Skin of body (tissue), 2 donors: ENCODE data around the gene SH2B2. TPM values are rescaled to one million over a fixed set of nuclear protein-coding genes. Genes with fewer than 3 reads are reported as not detected.
A peak's percentile ranks its signal among the peaks of the same experiment; 100 is the strongest.

Experiments used
- DNase-seq: peaks from one replicate; lab custom pipeline; 2025; lab: John Stamatoyannopoulos, UW
- total RNA-seq: library from RNA; depleted of rRNA; stranded (reverse); fragments of >200 nt; gene quantifications from one replicate; pipeline ENCODE4 v1.2.3, GENCODE V29; 2014

The SH2B2 gene
- total RNA-seq, 1 donor from 2014 or later = 2.0 TPM

DNA sequence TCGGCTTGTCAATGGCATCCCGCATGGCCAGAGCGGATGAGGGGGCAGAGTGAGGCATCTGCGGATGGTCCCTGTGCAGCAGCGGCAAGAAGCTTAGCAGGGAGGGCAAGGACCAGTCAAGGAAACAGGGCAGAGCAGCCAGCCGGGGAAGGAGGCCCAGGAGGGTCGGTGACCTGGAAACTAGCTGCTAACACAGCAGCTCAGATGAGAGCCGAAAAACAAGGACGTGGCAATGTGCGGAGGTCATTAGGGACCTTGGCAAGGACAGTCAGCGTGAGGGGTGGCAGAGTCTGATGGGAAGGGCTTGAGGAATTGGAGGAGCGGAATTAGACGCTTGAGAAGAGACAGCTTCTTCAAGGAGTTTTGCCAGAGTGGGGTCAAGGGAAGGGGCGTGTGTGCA, 20.1 kb upstream of the SH2B2 start:
- no peak for DNase-seq

DNA sequence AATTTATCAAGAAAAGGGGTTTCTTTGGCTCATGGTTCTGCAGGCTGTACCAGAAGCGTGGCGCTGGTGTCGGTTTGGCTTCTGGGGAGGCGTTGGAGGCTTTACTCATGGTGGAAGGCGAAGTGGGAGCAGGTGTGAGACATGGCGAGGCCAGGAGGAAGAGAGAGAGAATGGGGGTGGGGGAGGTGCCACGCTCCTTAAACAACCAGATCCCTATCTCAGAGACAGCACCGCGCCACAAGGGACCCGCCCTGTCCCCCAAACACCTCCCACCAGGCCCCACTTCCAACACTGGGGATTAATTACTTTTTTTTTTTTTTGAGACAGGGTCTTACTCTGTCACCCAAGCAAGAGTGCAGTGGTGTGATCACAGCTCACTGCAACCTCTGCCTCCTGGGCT, 18.0 kb upstream of the SH2B2 start:
- DNase-seq = no peak

DNA sequence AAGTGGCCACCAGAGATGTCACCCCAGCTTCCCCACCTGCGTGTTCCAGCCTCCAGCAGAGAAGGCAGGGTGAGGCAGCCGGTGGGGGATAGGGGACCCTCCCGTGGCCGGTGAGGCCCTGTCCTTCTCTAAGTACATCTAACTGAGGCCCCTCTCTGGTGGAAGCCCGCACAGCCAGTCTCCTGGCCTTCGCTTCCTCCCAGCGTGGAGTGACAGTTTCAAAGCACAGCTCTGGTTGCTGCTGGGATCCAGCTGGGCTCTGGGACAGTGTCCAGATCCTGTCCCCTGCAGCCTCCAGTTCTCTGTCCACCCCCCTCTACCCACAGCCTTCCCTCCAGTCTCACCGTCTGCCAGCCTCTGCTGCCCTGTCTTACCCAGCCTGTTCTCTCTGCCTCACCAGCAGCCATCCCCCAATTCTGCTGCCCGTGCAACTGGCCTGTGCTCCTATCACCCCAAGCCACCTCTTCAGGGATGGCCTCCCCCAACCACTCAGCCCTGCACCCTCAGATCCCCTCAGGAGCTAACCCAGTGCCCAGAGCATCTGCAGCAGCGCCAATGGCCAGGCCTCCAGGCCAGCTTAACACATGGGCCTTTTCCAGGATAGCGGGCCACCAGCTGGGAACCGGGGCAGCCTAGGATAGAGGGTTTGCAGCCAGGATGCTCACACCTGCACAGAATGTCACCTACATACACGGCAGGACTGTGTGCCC, 16.3 kb upstream of the SH2B2 start:
- DNase-seq = no peak

DNA sequence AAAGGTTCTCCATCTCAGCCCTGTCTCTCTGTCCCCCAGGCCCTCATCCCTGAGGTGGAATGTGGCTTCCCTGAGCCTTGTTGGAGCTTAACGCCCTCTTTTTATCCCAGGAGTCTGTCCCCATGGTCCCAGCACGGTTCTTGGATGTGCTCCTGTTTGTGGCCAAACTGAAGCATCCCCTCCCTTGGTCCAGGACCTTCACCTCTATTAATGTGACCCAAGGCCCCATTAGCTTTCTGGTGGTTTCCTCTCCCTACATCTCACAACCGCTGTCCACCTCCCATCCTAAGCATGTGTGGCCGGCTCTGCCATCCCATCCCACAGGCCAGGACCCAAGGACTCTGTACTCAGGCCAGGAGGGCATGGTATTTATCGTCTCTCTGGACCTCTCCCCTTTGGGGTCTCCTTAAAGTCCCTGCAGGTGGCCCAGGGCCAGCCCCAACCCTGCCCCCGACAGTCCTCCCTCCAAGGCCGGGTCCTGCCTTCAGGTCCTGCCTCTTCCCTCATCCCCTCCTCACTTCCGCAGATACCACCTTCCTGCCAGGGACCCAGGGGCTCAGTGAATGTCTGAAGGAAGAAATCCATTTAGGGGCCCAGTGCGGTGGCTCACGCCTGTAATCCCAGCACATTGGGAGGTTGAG, 15.4 kb upstream of the SH2B2 start:
- DNase-seq = no peak

DNA sequence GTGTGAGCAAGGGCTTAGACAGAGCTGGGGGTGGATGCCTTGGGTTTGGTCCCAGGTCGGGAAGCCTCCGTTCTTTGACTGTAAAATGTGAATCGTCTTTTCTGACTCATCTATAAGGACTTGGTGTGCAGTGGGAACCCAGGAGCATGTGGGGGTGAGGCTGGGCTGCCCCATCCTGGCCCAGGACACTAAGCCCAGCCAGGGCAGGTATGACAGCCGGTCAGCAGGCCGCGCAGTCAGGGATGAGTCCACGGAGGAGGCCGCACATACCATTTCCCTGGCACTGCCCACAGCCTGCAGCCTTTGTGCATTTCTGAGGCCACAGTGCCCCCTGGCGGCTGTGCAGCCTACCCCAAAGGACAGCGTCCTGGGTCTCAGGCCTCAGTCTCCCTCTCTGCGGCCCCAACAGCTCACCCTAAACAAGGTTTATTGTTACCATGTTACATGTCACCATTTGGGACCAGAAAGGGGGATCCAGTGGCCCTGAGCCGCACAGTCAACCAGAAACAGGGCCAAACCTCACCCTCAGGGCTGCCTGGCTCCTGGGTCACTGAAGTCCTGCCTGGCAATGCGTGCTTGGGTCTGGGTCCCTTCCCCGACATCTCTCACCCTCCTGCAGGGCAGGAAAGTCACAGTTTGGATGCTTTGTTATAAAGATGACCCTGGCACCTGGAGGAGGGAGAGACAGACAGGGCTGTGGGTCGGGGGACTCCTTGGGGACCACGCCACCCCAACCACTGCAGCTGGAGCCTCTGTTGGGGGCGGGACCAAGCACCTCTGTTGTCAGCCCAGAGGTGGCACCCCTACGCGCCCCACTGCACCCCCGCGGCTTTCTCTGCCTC, 14.4 kb upstream of the SH2B2 start:
- no peak for DNase-seq

DNA sequence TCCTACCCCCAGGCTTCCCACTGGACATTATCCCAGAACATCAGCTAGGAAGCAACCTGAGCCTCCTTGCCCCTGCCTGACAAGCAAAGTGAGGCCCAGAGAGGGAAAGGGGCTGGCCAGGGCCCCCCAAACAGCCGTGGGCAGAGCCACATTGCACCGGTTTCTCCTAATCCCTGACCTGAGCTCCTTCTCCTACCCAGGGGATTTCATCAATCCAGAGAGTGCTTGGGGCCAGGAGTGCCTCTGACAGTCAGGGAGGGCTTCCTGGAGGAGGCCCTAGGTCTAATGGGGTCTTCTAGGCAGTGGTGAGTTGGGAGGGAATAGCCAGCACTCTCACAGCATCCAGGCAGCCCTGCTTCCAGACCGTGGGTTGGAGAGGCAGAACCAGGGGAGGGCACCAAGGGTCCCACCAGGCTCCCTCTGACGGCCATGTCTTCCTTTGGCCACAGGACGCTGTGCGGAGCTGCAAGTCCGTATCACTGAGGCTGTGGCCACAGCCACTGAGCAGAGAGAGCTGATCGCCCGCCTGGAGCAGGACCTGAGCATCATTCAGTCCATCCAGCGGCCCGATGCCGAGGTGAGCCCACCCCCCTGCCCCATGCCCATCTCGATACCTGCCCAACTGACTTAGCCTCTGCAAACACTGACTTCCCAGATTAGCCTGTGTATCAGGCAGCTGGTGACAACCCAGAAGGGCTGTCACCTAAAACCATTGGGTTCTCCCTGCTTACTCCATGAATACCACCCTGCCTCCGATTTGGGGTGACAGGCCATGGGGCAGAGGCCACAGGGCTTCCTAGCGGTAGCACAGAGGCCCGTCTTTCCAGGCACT, 13.5 kb upstream of the SH2B2 start:
- no peak for DNase-seq

DNA sequence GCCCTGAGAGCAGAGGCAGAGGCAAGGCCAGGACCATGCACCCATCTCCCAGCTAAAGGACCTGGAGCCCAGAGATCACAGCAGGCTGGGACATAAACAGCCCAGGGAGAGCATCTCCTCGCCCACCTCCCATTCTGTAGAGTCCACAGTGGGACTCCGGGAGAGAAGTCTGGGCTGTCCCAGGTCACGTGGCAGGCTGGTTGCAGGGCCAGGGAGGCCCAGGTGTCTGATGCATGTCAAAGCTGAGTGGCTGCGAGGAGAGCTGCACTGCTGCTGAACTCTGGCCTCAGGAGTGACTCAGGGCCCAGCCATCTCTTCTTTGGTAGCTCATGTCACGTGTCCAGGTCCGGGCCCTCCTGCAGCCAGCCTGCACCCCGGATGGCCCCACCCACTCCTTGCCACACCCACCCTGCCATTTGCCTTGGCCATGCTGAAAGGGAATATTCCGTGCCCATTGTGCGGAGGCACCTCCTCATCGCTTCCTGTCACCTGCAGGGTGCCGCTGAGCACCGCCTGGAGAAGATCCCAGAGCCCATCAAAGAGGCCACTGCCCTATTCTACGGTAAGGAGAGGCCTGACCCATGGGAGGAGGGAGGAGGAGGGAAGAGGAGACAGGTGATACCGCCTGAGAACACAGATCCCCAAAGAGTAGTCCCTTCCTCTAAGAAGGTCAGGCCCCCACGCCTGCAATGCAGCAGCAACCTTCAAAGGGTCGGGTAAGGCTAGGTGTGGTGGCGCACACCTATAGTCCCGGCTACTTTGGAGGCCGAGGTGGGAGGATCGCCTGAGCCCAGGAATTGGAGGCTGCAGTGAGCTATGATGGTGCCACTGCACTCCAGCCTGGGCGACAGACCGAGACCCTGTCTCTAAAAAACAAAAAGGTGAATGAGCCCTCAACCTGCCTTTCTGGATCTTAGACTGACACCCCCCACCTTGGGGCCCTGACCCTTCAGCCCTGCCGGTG, 12.6 kb upstream of the SH2B2 start:
- DNase-seq = no peak

DNA sequence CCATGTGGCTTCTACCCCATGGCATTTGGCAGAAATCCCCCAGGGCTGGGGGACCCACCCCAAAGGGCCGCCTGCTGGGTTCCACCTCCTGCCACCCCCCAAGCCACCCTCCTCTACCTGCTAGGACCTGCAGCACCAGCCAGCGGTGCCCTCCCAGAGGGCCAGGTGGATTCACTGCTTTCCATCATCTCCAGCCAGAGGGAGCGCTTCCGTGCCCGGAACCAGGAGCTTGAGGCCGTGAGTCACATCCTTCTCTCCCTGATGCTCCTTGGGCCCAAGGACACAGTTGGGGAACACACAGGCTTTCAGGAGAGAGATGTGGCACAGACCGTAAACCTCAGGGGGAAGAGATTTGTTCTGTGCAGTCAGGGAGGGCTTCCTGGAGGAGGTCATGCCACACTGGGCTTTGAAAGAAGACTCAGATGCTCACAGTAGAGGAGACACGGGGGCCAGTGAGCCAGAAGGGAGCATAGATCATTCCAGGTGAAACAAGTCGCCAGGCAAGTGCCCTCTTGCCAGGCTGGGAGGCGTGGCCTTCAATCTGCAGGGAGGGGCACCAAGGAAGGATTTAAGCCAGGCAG, 11.5 kb upstream of the SH2B2 start:
- DNase-seq = no peak

DNA sequence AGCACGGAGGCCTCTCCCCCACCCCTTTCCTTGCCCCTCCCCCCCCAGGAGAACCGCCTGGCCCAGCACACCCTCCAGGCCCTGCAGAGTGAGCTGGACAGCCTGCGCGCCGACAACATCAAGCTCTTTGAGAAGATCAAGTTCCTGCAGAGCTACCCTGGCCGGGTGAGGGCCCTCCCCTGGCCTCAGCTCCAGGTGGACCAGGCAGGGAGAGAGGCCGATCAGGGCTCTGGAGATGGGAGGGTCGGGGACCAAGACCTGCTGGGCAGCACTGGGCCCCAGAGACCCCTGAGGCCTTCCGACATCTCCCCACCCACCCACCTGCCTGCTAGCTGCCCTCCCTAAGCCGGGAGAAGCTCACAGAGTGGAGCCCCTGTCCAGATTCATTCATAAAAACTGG, 8.8 kb upstream of the SH2B2 start:
- DNase-seq = no peak

DNA sequence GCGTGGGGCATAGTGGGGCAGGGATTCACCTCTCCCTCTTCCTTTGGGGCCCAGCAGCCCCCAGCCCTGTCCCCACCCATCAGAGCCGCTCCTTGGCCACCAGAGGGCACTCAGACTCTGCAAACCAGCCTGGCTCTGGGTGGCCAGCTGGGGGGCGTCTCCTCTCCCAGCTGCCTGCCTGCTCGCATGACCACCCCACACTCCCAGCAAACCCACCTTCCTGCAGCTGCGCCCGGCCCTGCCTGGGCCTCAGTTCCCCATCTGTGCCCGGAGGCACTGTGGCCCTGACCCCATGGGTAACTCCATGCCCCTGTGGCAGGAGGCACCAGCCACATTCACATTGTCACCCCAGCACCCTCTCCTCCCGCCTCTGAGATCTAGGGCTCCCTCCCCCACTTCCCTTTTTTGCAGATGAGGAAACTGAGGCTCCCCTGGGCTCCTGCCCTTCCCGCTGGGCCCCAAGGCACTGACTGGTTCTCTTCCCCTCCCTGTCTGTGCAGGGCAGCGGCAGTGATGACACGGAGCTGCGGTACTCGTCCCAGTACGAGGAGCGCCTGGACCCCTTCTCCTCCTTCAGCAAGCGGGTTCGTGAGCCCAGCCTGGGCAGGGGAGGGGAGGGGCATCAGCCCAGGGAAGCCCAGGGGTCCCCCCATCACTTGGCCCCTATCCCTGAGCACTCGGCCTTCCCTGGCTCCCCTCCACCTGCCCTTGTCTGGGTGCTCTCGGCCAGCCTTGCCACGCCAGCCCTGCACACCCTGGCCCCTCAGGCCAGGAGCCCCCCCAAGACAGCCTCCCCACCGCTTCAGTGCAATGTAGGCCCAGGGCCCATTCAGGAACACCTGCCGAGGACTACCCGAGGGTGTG, 6.9 kb upstream of the SH2B2 start:
- DNase-seq = peak; percentile 11

DNA sequence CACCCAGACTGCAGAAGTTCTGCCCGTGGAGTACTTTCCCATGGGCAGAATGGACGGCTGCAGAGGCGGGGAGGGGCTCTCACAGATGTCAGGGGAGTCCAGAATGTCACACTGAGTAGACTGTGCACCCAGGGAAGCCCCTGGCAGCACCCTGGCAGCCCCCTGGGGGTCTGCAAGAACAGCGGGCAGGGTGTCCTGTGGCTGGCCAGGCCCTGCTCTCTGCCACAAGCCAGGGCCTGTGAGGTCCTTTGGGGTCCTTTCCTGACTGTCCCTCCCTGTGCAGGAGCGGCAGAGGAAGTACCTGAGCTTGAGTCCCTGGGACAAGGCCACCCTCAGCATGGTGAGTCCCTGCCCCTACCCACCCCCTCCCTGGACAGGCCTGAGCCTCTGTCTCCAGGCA, 6.1 kb upstream of the SH2B2 start:
- DNase-seq = no peak

DNA sequence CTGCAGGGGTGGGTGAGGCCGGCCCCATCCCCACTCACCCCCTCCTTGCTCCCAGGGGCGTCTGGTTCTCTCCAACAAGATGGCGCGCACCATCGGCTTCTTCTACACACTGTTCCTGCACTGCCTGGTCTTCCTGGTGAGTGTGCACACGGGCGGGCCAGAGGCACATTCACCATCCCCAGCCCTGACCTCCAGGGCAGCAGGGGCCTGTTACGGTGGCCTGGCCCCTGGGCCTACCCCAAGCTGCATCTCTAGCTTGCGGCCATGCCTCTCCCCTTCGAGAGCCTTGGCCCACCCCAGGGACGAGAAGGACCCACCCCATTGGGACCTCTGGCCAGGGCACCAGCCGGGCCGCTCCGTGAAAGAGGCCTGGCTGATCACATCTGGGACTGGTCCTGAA, 4.9 kb upstream of the SH2B2 start:
- no peak for DNase-seq

DNA sequence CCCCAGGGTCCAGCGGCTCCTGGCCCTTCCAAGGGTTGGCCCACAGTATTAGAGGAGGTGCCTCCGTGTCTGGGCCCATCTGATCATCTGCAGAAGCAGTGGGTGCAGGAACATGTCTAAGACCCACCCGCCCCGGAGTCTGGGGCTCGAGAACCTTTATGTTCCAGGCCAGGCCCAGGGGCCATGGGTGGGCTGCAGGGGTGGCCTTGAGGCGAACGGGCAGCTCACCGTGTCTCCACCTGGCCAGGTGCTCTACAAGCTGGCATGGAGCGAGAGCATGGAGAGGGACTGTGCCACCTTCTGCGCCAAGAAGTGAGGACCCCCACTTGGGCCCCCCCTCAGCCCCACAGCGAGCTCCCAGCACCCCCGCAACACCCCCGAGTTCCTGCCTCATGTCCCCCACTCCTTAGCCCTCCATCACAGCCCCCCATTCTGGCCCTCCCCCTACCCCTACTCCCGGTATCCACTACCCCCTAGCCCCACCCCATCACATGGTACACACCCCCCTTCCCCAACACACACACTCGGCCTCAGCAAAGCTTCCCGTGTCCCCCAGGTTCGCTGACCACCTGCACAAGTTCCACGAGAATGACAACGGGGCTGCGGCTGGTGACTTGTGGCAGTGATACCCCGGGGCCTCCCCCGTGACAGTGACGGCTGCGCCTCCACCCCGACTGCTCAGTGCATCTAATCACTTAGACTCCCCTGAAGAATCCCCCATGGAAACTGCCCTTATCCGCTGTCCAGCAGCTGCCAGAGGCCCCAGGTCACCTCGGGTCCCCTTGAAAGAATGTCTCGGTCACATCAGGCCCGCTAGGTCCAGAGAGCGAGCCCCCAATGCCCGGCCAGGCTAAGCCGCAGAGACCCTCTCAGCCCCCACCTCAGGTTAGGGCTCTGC, 4.0 kb upstream of the SH2B2 start:
- no peak for DNase-seq

DNA sequence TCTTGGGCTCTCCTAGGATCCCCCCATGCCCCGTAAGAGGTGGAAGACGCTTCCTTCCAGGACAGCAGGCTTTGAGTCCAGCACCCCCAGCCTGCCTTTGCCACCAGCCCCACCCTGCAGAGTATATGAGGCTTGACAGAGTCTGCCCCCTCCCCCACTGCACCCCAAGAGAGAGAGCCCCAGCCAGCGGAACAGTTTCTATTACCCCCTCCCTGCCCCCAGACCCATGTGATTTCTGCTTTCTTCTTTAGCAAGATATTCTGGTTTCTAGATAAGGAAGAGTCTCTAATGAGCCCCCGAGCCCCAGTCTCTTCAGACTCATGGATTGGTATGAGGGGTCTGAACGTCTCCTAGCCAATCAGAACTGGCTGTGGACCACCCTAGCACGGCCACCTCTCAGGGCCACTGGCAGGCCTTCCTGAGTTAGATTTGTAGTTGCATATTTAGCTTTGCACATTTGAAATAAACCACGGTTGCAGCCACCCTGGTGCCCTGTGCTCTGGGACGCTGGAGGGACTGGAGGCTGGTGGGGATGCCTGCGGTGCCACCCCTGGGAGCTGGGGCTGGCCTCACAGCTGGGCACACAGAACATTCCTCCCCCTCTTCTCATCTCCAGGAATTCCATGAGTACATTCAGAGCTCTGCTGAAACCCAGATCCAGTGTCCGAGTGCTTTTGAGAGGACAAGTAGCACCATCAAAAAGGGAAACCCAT, 3.0 kb upstream of the SH2B2 start:
- DNase-seq = no peak

DNA sequence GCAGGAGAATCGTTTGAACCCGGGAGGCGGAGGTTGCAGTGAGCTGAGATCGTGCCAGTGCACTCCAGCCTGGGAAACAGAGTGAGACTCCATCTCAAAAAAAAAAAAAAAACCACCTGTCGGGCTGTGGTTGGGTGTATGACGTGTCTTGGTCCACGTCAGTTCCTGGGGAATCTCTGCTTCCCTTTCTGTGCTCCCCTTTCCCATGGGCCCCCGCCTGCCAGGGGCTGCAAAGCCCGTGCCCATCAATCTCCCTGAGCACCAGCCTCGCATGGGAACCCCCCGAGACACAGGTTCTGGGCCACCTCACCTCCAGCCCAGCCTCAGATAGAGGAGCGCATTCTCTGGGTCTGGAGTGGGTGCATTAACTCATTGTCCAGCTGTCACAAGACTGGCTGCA, 2.3 kb upstream of the SH2B2 start:
- DNase-seq = no peak

DNA sequence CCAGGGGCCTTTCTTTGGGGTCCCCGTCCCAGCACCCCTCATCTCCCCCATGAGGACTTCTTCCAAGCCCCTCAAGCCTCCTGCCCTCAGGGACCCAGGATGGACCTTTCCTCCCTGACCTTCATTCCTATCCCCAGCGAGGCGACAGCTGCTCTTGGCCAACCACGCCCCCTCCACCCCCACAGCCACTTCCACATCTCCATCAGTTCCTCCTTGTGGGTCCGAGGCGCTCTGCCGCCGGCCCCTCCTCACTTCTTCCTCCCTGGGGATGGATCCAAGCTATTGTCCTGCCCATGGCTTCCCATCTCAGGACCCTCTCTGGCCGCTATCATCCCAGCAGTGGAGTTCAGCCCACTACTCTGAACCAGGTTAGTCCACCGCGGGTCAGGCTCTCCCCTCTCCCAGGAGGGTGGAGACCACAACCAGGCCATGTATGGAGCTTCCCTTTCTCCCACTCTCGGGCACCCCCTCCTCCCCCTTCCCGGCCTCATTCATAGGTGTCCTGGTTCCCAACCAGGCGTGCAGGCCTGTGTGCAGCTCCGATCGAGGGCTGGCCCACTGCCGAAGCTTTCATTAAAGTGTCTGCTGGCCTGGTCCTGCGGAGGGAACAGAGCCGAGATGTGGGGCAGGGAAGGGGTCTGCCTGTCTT, 1.7 kb upstream of the SH2B2 start:
- DNase-seq = no peak
